Mesothelial cell of epicardium (in vitro differentiated cells): ENCODE results near the gene CCR5AS.

Experiments used
- DNase-seq, 2 experiments: peaks; one replicate each; pipeline ENCODE4 v3.0.0; 2021; ENCODE audit warnings: low spot score in 2 of 2; ENCODE audit not compliant: unreplicated experiment in 2 of 2
- H3K27ac Mint-ChIP-seq: 2 replicates; pipeline ENCODE4 v1.8.0; 2021; ENCODE audit warnings: mixed read lengths
- H3K27me3 Mint-ChIP-seq: 2 replicates; pipeline ENCODE4 v1.8.0; 2021; ENCODE audit warnings: low read depth, mixed read lengths
- H3K36me3 Mint-ChIP-seq: 2 replicates; pipeline ENCODE4 v1.8.0; 2021; ENCODE audit warnings: mixed read lengths
- H3K4me1 Mint-ChIP-seq: 2 replicates; pipeline ENCODE4 v1.8.0; 2021; ENCODE audit warnings: mixed read lengths
- H3K4me3 Mint-ChIP-seq: 2 replicates; pipeline ENCODE4 v1.8.0; 2021; ENCODE audit warnings: mild to moderate bottlenecking, moderate library complexity, mixed read lengths
- H3K9me3 Mint-ChIP-seq: 2 replicates; pipeline ENCODE4 v1.8.0; 2021; ENCODE audit warnings: mixed read lengths
- TF ChIP-seq, protein P1 (sequence below): fragments of 200-600 bp; sonication (generic); IDR thresholded peaks from one replicate; pipeline ENCODE4 v1.5.0; 2021; ENCODE audit warnings: antibody characterized with exemption; ENCODE audit not compliant: unreplicated experiment

Gene CCR5AS

GRCh38 chr3:46422617-46423016, 15.8 kb upstream of the CCR5AS start:
- H3K4me1 Mint-ChIP-seq, result peaks cover 2% of the 10 kb centered on the region
- TF ChIP-seq, protein P1, sequence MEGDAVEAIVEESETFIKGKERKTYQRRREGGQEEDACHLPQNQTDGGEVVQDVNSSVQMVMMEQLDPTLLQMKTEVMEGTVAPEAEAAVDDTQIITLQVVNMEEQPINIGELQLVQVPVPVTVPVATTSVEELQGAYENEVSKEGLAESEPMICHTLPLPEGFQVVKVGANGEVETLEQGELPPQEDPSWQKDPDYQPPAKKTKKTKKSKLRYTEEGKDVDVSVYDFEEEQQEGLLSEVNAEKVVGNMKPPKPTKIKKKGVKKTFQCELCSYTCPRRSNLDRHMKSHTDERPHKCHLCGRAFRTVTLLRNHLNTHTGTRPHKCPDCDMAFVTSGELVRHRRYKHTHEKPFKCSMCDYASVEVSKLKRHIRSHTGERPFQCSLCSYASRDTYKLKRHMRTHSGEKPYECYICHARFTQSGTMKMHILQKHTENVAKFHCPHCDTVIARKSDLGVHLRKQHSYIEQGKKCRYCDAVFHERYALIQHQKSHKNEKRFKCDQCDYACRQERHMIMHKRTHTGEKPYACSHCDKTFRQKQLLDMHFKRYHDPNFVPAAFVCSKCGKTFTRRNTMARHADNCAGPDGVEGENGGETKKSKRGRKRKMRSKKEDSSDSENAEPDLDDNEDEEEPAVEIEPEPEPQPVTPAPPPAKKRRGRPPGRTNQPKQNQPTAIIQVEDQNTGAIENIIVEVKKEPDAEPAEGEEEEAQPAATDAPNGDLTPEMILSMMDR, result no peak
- H3K36me3 Mint-ChIP-seq, result no peaks in the 10 kb centered on the region
- H3K4me3 Mint-ChIP-seq, result no peak overlapping the region
- peaks cover 2% of the 10 kb centered on the region for H3K27me3 Mint-ChIP-seq
- H3K9me3 Mint-ChIP-seq, result no peaks in the 10 kb centered on the region
- H3K27ac Mint-ChIP-seq, result no peak overlapping the region
- DNase-seq, result no peak

- Mint-ChIP-seq H3K4me1 (peaks cover 10% of the 10 kb centered on the region), H3K27ac (no peak overlapping the region), H3K27me3 (peaks cover 2% of the 10 kb centered on the region), H3K9me3 (no peaks in the 10 kb centered on the region), H3K36me3 (no peaks in the 10 kb centered on the region), H3K4me3 (no peak overlapping the region)
- no peak for DNase-seq
- TF ChIP-seq, protein P1, result no peak
Observed at GRCh38 chr3:46420931-46421330, 14.1 kb upstream of the CCR5AS start.

GRCh38 chr3:46419816-46420215, 12.9 kb upstream of the CCR5AS start:
- Mint-ChIP-seq H3K4me3 (no peak overlapping the region), H3K27me3 (peaks cover 2% of the 10 kb centered on the region), H3K27ac (no peak overlapping the region), H3K4me1 (peaks cover 13% of the 10 kb centered on the region), H3K36me3 (no peaks in the 10 kb centered on the region), H3K9me3 (no peaks in the 10 kb centered on the region)
- no peak for DNase-seq
- TF ChIP-seq, protein P1, result no peak

GRCh38 chr3:46417841-46418611, 11.2 kb upstream of the CCR5AS start:
- Mint-ChIP-seq H3K36me3 (no peaks in the 10 kb centered on the region), H3K27ac (no peak overlapping the region), H3K4me1 (peaks cover 13% of the 10 kb centered on the region)

GRCh38 chr3:46416811-46417510, 10.1 kb upstream of the CCR5AS start:
- Mint-ChIP-seq H3K27ac (no peak overlapping the region), H3K27me3 (no peaks in the 10 kb centered on the region), H3K9me3 (no peaks in the 10 kb centered on the region), H3K36me3 (no peaks in the 10 kb centered on the region), H3K4me3 (no peak overlapping the region), H3K4me1 (peaks cover 13% of the 10 kb centered on the region)
- DNase-seq, result no peak
- TF ChIP-seq, protein P1, result no peak

More at GRCh38 chr3:46417841-46418611, 11.2 kb upstream of the CCR5AS start:
- DNase-seq, result no peak
- TF ChIP-seq, protein P1, result no peak
- Mint-ChIP-seq H3K4me3 (no peak overlapping the region), H3K27me3 (no peaks in the 10 kb centered on the region), H3K9me3 (no peaks in the 10 kb centered on the region)
